Fibroblast of lung (primary cell): ENCODE measurements around the gene TMSB15B. TPM values are rescaled to one million over a fixed set of nuclear protein-coding genes. Genes with fewer than 3 reads are reported as not detected.
"Not testable (repeated sequence)": the region's sequence is repeated elsewhere in the genome, so short reads cannot be mapped to it uniquely, and the experiment has no call there.

ENCODE experiments used
- DNase-seq, 2 donors: peaks; one replicate each; pipeline versions ENCODE4 v3.0.0 to v3.0.0-alpha.2; 2010; ENCODE audit warnings: low read depth in 2 of 2
- H2AFZ ChIP-seq: 2 replicates; pipeline ENCODE4 v1.5.1; 2012; ENCODE audit warnings: low read length, control low read depth, inconsistent platforms
- H3K27ac ChIP-seq: 2 replicates; pipeline ENCODE4 v1.5.1; 2011; ENCODE audit warnings: low read length, control low read depth; ENCODE audit not compliant: insufficient read depth
- H3K27me3 ChIP-seq: 2 replicates; pipeline ENCODE4 v1.5.1; 2011; ENCODE audit warnings: mild to moderate bottlenecking, low read length; ENCODE audit not compliant: control insufficient read depth, insufficient read depth
- H3K36me3 ChIP-seq: 2 replicates; pipeline ENCODE4 v1.5.1; 2011; ENCODE audit warnings: low read length; ENCODE audit not compliant: control insufficient read depth, insufficient read depth
- H3K4me1 ChIP-seq: 2 replicates; pipeline ENCODE4 v1.5.1; 2011; ENCODE audit warnings: low read length; ENCODE audit not compliant: control insufficient read depth, insufficient read depth; ENCODE audit errors: extremely low read depth
- H3K4me2 ChIP-seq: 2 replicates; pipeline ENCODE4 v1.5.1; 2011; ENCODE audit warnings: low read length, control low read depth; ENCODE audit not compliant: insufficient read depth; ENCODE audit errors: extremely low read depth
- H3K4me3 ChIP-seq, 4 experiments: fragments of 200-600 bp in 1 of 4; sonication (generic) in 1 of 4; replicated peaks in 1 of 4; 2 replicates each; pipeline ENCODE4 v1.5.1; 2011 to 2016; ENCODE audit warnings: low read length in 4 of 4, low read depth in 3 of 4, mild to moderate bottlenecking in 3 of 4, control low read depth in 2 of 4, inconsistent platforms in 1 of 4, mixed read lengths in 1 of 4; ENCODE audit not compliant: insufficient read depth in 1 of 4; ENCODE audit errors: control extremely low read depth in 1 of 4
- H3K79me2 ChIP-seq: 2 replicates; pipeline ENCODE4 v1.5.1; 2012; ENCODE audit warnings: mild to moderate bottlenecking, low read length, inconsistent platforms; ENCODE audit not compliant: control insufficient read depth, insufficient read depth
- H3K9ac ChIP-seq: 2 replicates; pipeline ENCODE4 v1.5.1; 2011; ENCODE audit warnings: mild to moderate bottlenecking, low read length, control low read depth; ENCODE audit not compliant: insufficient read depth
- H3K9me3 ChIP-seq: 2 replicates; pipeline ENCODE4 v1.5.1; 2012; ENCODE audit warnings: low read depth, low read length; ENCODE audit not compliant: control insufficient read depth, insufficient read depth
- H4K20me1 ChIP-seq: 2 replicates; pipeline ENCODE4 v1.5.1; 2011; ENCODE audit warnings: low read length; ENCODE audit not compliant: control insufficient read depth, insufficient read depth; ENCODE audit errors: extremely low read depth
- CTCF ChIP-seq, 2 donors: IDR thresholded peaks in 1 of 2; conservative IDR thresholded peaks in 1 of 2; 1 replicate in 1 of 2; 2 replicates in 1 of 2; pipeline ENCODE4 v1.5.1; 2011 to 2012; ENCODE audit warnings: low read length in 2 of 2, control low read depth in 1 of 2, inconsistent platforms in 1 of 2, low read depth in 1 of 2, mild to moderate bottlenecking in 1 of 2
- EZH2 ChIP-seq: IDR thresholded peaks from 2 replicates; pipeline ENCODE4 v1.5.1; 2012; ENCODE audit warnings: low read length, control low read depth, mild to moderate bottlenecking; ENCODE audit errors: missing control alignments
- polyA plus RNA-seq, 2 donors: library from polyadenylated mRNA; depleted of rRNA in 1 of 2; stranded (reverse) in 1 of 2; unstranded in 1 of 2; fragments of >200 nt; gene quantifications; 2 replicates each; pipeline ENCODE4 v1.2.1, GENCODE V29; 2011 to 2012; ENCODE audit warnings: missing spikeins in 1 of 2
- total RNA-seq: library from RNA; depleted of rRNA; stranded (reverse); fragments of >200 nt; gene quantifications from 2 replicates; pipeline ENCODE4 v1.2.1, GENCODE V29; 2014

The TMSB15B gene
- total and polyA plus RNA-seq, 2 donors (not counting 1 experiment from before 2014, with no cell fraction given): 3.1 to 10.0 TPM

GRCh38 chrX:104008831-104009230 is 46.4 kb downstream of the TMSB15B start:
- no peak overlapping the region for H3K27ac ChIP-seq
- H3K27me3 ChIP-seq: no peaks in the 10 kb centered on the region
- TF ChIP-seq EZH2 (no peak), CTCF (conservative IDR thresholded peaks at IDR 0.05 in 1 of 2, IDR thresholded peaks at IDR 0.05 in 1 of 2; ENCODE audit: low read depth in 1 of 2, low read length in 2 of 2) (no peak)
- no peaks in the 10 kb centered on the region for H3K79me2 ChIP-seq
- no peaks in the 10 kb centered on the region for H3K9me3 ChIP-seq
- H3K4me2 ChIP-seq: no peak overlapping the region
- no peak overlapping the region for H3K4me3 ChIP-seq
- H2AFZ ChIP-seq: no peak overlapping the region
- DNase-seq: no peak
- no peaks in the 10 kb centered on the region for H3K36me3 ChIP-seq
- H3K4me1 ChIP-seq: no peaks in the 10 kb centered on the region
- no peaks in the 10 kb centered on the region for H4K20me1 ChIP-seq
- H3K9ac ChIP-seq: no peak overlapping the region

GRCh38 chrX:104013158-104013557 is 50.7 kb downstream of the TMSB15B start:
- no peak for TF ChIP-seq EZH2
- TF ChIP-seq CTCF (conservative IDR thresholded peaks at IDR 0.05 in 1 of 2, IDR thresholded peaks at IDR 0.05 in 1 of 2; ENCODE audit: low read depth in 1 of 2, low read length in 2 of 2): no peak
- Histone ChIP-seq H3K9me3 (no peaks in the 10 kb centered on the region), H3K4me1 (no peaks in the 10 kb centered on the region), H3K27me3 (no peaks in the 10 kb centered on the region), H3K9ac (no peak overlapping the region), H2AFZ (no peak overlapping the region), H3K4me2 (no peak overlapping the region), H3K27ac (no peak overlapping the region), H3K4me3 (no peak overlapping the region), H3K36me3 (no peaks in the 10 kb centered on the region), H3K79me2 (no peaks in the 10 kb centered on the region), H4K20me1 (no peaks in the 10 kb centered on the region)
- DNase-seq: no peak

- Histone ChIP-seq H3K27ac (no peak within 1 kb of the TSS), H3K79me2 (no peaks in the 10 kb centered on the region), H3K4me1 (no peaks in the 10 kb centered on the region), H3K9ac (no peak within 1 kb of the TSS), H3K36me3 (no peaks in the 10 kb centered on the region), H4K20me1 (no peaks in the 10 kb centered on the region), H3K4me3 (no peak within 1 kb of the TSS), H3K4me2 (no peak within 1 kb of the TSS), H2AFZ (no peak within 1 kb of the TSS), H3K27me3 (no peaks in the 10 kb centered on the region), H3K9me3 (no peaks in the 10 kb centered on the region)
- no peak for DNase-seq
- TF ChIP-seq EZH2: no peak
Measured at GRCh38 chrX:104013606-104014005, 51.2 kb downstream of the TMSB15B start, which contains the start of gene H2BW1. Gene H2BW1 (minus strand): TSS chrX:104013708. CDS start chrX:104013576, 132 bp downstream.

GRCh38 chrX:104015576-104015975 is 53.1 kb downstream of the TMSB15B start:
- not testable (repeated sequence) for H3K79me2 ChIP-seq, H3K4me1 ChIP-seq, H3K9me3 ChIP-seq, H3K9ac ChIP-seq, H3K27ac ChIP-seq, DNase-seq, H3K27me3 ChIP-seq, H3K4me3 ChIP-seq, H3K4me2 ChIP-seq, H4K20me1 ChIP-seq, H3K36me3 ChIP-seq, H2AFZ ChIP-seq

Other genes starting within 250 kb of the TMSB15B start
- 0.17 TPM in 1 of 2 replicates, not detected in the other for gene PLP1, start 185.8 kb upstream of the TMSB15B start, total RNA-seq
- gene PLP1, start 185.8 kb upstream of the TMSB15B start, polyA plus RNA-seq: 0.12 and 0.17 TPM in 2 replicates
- gene RAB9B, start 130.4 kb upstream of the TMSB15B start, total RNA-seq: 0.50 and 0.77 TPM in 2 replicates
- 0.47 and 0.90 TPM in 2 replicates for gene RAB9B, start 130.4 kb upstream of the TMSB15B start, polyA plus RNA-seq
- not detected in 2 replicates for gene H2BW1, start 51.1 kb downstream of the TMSB15B start, total RNA-seq
- not detected in 2 replicates for gene H2BW1, start 51.1 kb downstream of the TMSB15B start, polyA plus RNA-seq
- gene H2BW2, start 77.3 kb downstream of the TMSB15B start, total RNA-seq: not detected in 2 replicates
- not detected in 2 replicates for gene H2BW2, start 77.3 kb downstream of the TMSB15B start, polyA plus RNA-seq
- 2.6 and 4.1 TPM in 2 replicates for gene TMSB15C, start 113.6 kb downstream of the TMSB15B start, total RNA-seq
- gene TMSB15C, start 113.6 kb downstream of the TMSB15B start, polyA plus RNA-seq: 1.9 and 2.0 TPM in 2 replicates
- gene ZCCHC18, start 149.9 kb downstream of the TMSB15B start, total RNA-seq: 0.66 and 1.3 TPM in 2 replicates
- 0.41 and 0.48 TPM in 2 replicates for gene ZCCHC18, start 149.9 kb downstream of the TMSB15B start, polyA plus RNA-seq
- gene SLC25A53, start 194.4 kb downstream of the TMSB15B start, total RNA-seq: 13.4 and 13.7 TPM in 2 replicates
- 5.4 and 5.9 TPM in 2 replicates for gene SLC25A53, start 194.4 kb downstream of the TMSB15B start, polyA plus RNA-seq
- 17.2 and 21.1 TPM in 2 replicates for gene FAM199X, start 203.8 kb downstream of the TMSB15B start, total RNA-seq
- gene FAM199X, start 203.8 kb downstream of the TMSB15B start, polyA plus RNA-seq: 5.9 and 6.7 TPM in 2 replicates